Heart left ventricle (tissue), 16 donors: ENCODE measurements around the gene KCNMB2. TPM values are rescaled to one million over a fixed set of nuclear protein-coding genes. Genes with fewer than 3 reads are reported as not detected.
A peak's percentile ranks its signal among the peaks of the same experiment; 100 is the strongest.

Experiments used
- ATAC-seq, 4 donors: fragments of 200-7000 bp; cut with Tn5 transposase; one replicate each; pipeline ENCODE4 v1.9.1; 2020 to 2022; ENCODE audit warnings: moderate library complexity in 4 of 4, mild to moderate bottlenecking in 3 of 4, moderate number of reproducible peaks in 1 of 4
- DNase-seq, 5 donors: peaks; one replicate each; pipeline ENCODE4 v3.0.0-alpha.2; 2020
- H3K27ac ChIP-seq, 12 donors: fragments of 200-600 bp; sonication (generic) in 4 of 12; one replicate each; pipeline versions ENCODE4 v1.5.0 to v1.8.0; 2016 to 2022; ENCODE audit warnings: mild to moderate bottlenecking in 2 of 12
- H3K27me3 ChIP-seq, 9 donors: fragments of 200-600 bp; sonication (generic) in 2 of 9; one replicate each; pipeline versions ENCODE4 v1.5.1 to v1.8.0; 2016 to 2022; ENCODE audit warnings: mild to moderate bottlenecking in 3 of 9
- H3K36me3 ChIP-seq, 9 donors: fragments of 200-600 bp; sonication (generic) in 2 of 9; one replicate each; pipeline versions ENCODE4 v1.5.0 to v1.8.0; 2018 to 2022; ENCODE audit warnings: mild to moderate bottlenecking in 2 of 9
- H3K4me1 ChIP-seq, 12 donors: fragments of 200-600 bp; sonication (generic) in 4 of 12; one replicate each; pipeline versions ENCODE4 v1.5.0 to v1.8.0; 2016 to 2022; ENCODE audit warnings: mild to moderate bottlenecking in 3 of 12
- H3K4me3 ChIP-seq, 12 donors: fragments of 200-600 bp; sonication (generic) in 4 of 12; one replicate each; pipeline versions ENCODE4 v1.5.0 to v1.8.0; 2017 to 2022; ENCODE audit warnings: mild to moderate bottlenecking in 9 of 12, moderate library complexity in 4 of 12
- H3K9me3 ChIP-seq, 12 donors: fragments of 200-600 bp; sonication (generic) in 4 of 12; one replicate each; pipeline versions ENCODE4 v1.5.0 to v1.8.0; 2016 to 2022; ENCODE audit warnings: mild to moderate bottlenecking in 1 of 12
- CTCF ChIP-seq, 12 donors: fragments of 200-600 bp; sonication (generic) in 4 of 12; IDR thresholded peaks; one replicate each; pipeline versions ENCODE4 v1.5.0 to v1.8.0; 2018 to 2022; ENCODE audit warnings: antibody characterized with exemption in 12 of 12, mild to moderate bottlenecking in 5 of 12
- POLR2A ChIP-seq, 2 donors: fragments of 450-650 bp; IDR thresholded peaks; one replicate each; pipeline ENCODE4 v1.6.1; 2017; ENCODE audit warnings: antibody characterized with exemption in 2 of 2, mild to moderate bottlenecking in 2 of 2, moderate library complexity in 2 of 2
- WGBS, 4 donors: extraction: QIAGEN DNeasy Blood & Tissue Kit in 2 of 4; methylation state at CpG; one replicate each; pipeline versions ENCODE4 v1.1.5 to v1.1.7; 2013 to 2018; 5-methylcytosine and 5-hydroxymethylcytosine counted together
- intact Hi-C, 10 donors: fragments of 100-400 bp; cut with DNase I; formaldehyde crosslinking; loops; one replicate each; pipeline versions ENCODE4 v1.11.1 to v1.14.2; 2022
- polyA plus RNA-seq, 2 donors: library from polyadenylated mRNA; stranded (reverse); fragments of 200-250 nt; gene quantifications; one replicate each; pipeline ENCODE4 v1.2.3, GENCODE V29; 2013
- total RNA-seq, 9 donors: library from RNA; depleted of rRNA in 2 of 9; stranded (reverse); fragments of >200 nt in 2 of 9; fragmentation: NEBNext Ultra II Directional in 3 of 9; extraction: Animal tissue kit (Norgen Biotek cat#: 25700) in 3 of 9; gene quantifications; one replicate each; pipeline versions ENCODE4 v1.1.0 to v1.2.4, GENCODE V29; 2016 to 2023
- donor health status: ischemic (EF 13 %, LVEDD 7.1; RV severe dilation, severe dysfunction).
- donor health status: healthy with polysubstance abuse.
- donor health status: DM: no; HTN: yes; CAD: no.
- donor health status: DM: no; HTN: no; CAD: no.
- donor health status: ischemic (EF 25% LVEDD 6.9; RV normal size, moderate dysfunction).
- donor health status: ischemic (EF 25% LVEDD 5.7; RV mildly dilated, moderate dysfunction).
- donor health status: healthy.
- donor health status: DM: yes; HTN: yes; CAD: no.
- donor health status: ischemic (EF 35%, LVEDD 5.7; RV mildly dilated, moderate dysfunction).
- donor health status: nonischemic (EF 11% LVEDD 7.7; RV severe dilation, severe dysfunction).
- donor health status: DM: yes; HTN: yes; CAD: no.
- donor health status: PGD.
- donor health status: ischemic (EF 29% LVEDD 5.4; RV normal size, mild dysfunction).
- donor health status: nonischemic (EF 23%, LVEDD 6.1; RV moderate dilation, normal function).

Gene KCNMB2
- total and polyA plus RNA-seq, 11 donors: 0.37 to 5.7 (median 2.0) TPM; not detected in 1

GRCh38 chr3:178749471-178749870 is 213.2 kb downstream of the KCNMB2 start:
- intact Hi-C loops: no loop called here
- Histone ChIP-seq H3K4me1 (peaks cover 0 to 5% (median 0%) of the 10 kb centered on the region in 12 donors), H3K36me3 (no peaks in the 10 kb centered on the region), H3K4me3 (no peak overlapping the region), H3K9me3 (peaks cover 0 to 26% (median 0%) of the 10 kb centered on the region in 12 donors), H3K27ac (no peak overlapping the region), H3K27me3 (no peaks in the 10 kb centered on the region)
- TF ChIP-seq CTCF (IDR thresholded peaks at IDR 0.05): no peak
- TF ChIP-seq POLR2A (IDR thresholded peaks at IDR 0.05): no peak
- WGBS, 4 donors: 74 to 78% (median 76%) methylated on average over 2 of the region's 2 CpGs
- DNase-seq: no peak
- no peak for ATAC-seq

GRCh38 chr3:178750639-178751300 is 214.5 kb downstream of the KCNMB2 start:
- ATAC-seq: no peak
- DNase-seq: no peak
- Histone ChIP-seq H3K4me1 (peaks cover 0 to 5% (median 0%) of the 10 kb centered on the region in 12 donors), H3K4me3 (no peak overlapping the region), H3K36me3 (no peaks in the 10 kb centered on the region), H3K27ac (no peak overlapping the region), H3K27me3 (no peaks in the 10 kb centered on the region), H3K9me3 (peaks cover 0 to 26% (median 0%) of the 10 kb centered on the region in 12 donors)
- TF ChIP-seq POLR2A (IDR thresholded peaks at IDR 0.05): no peak
- no peak for TF ChIP-seq CTCF (IDR thresholded peaks at IDR 0.05)
- intact Hi-C loops: no loop called here
- 53 to 67% (median 61%) methylated on average over 3 of the region's 3 CpGs for WGBS, 4 donors

GRCh38 chr3:178752843-178753242 is 216.6 kb downstream of the KCNMB2 start:
- Histone ChIP-seq H3K4me3 (no peak overlapping the region), H3K36me3 (no peaks in the 10 kb centered on the region), H3K27me3 (no peaks in the 10 kb centered on the region), H3K9me3 (peaks cover 0 to 21% (median 0%) of the 10 kb centered on the region in 12 donors), H3K4me1 (peaks cover 0 to 5% (median 0%) of the 10 kb centered on the region in 12 donors), H3K27ac (no peak overlapping the region)
- DNase-seq (no peak), ATAC-seq (no peak)
- WGBS, 4 donors: 83 to 90% (median 87%) methylated on average over 2 of the region's 2 CpGs
- intact Hi-C loops: no loop called here
- TF ChIP-seq POLR2A (IDR thresholded peaks at IDR 0.05): no peak
- TF ChIP-seq CTCF (IDR thresholded peaks at IDR 0.05): no peak

GRCh38 chr3:178754852-178755510 is 218.7 kb downstream of the KCNMB2 start:
- intact Hi-C loops: no loop called here
- Histone ChIP-seq H3K4me3 (no peak overlapping the region), H3K27me3 (no peaks in the 10 kb centered on the region), H3K9me3 (peaks cover 0 to 21% (median 0%) of the 10 kb centered on the region in 12 donors), H3K36me3 (no peaks in the 10 kb centered on the region), H3K27ac (no peak overlapping the region), H3K4me1 (peaks cover 0 to 5% (median 0%) of the 10 kb centered on the region in 12 donors)
- DNase-seq (no peak), ATAC-seq (peak in 3 of 4 donors; percentile 24 to 26 (median 24))
- WGBS, 4 donors: 63 to 76% (median 67%) methylated on average over 5 to 7 of the region's 7 CpGs
- TF ChIP-seq POLR2A (IDR thresholded peaks at IDR 0.05) (no peak), CTCF (IDR thresholded peaks at IDR 0.05) (no peak)
